ENCODE results near the gene IRF3.

The IRF3 gene

GRCh38 chr19:49657493-49658138 is 8.0 kb downstream of the IRF3 start:
- Histone ChIP-seq H3K36me3 (ENCODE audit: control insufficient read depth, insufficient read depth, low read length) (peaks cover 90% of the 10 kb centered on the region), H3K4me1 (ENCODE audit: control insufficient read depth, insufficient read depth, low read length, poor library complexity, severe bottlenecking) (peaks cover 4% of the 10 kb centered on the region), H3K9me3 (ENCODE audit: control insufficient read depth, low read length) (no peaks in the 10 kb centered on the region), H3K27ac (ENCODE audit: insufficient read depth, low read length, poor library complexity, severe bottlenecking) (no peak overlapping the region), H3K4me3 (ENCODE audit: insufficient read depth, low read depth, low read length, poor library complexity, severe bottlenecking) (no peak overlapping the region), H3K27me3 (replicated peaks; ENCODE audit: control insufficient read depth, insufficient read depth, low read length, poor library complexity, severe bottlenecking) (no peaks in the 10 kb centered on the region)
- no peak for DNase-seq

- no peaks in the 10 kb centered on the region for H3K27me3 ChIP-seq (replicated peaks; ENCODE audit: control insufficient read depth, insufficient read depth, low read length, poor library complexity, severe bottlenecking)
- H3K4me3 ChIP-seq (ENCODE audit: insufficient read depth, low read depth, low read length, poor library complexity, severe bottlenecking) = no peak overlapping the region
- DNase-seq = no peak
- no peaks in the 10 kb centered on the region for H3K4me1 ChIP-seq (ENCODE audit: control insufficient read depth, insufficient read depth, low read length, poor library complexity, severe bottlenecking)
- H3K27ac ChIP-seq (ENCODE audit: insufficient read depth, low read length, poor library complexity, severe bottlenecking) = no peak overlapping the region
- no peaks in the 10 kb centered on the region for H3K9me3 ChIP-seq (ENCODE audit: control insufficient read depth, low read length)
- H3K36me3 ChIP-seq (ENCODE audit: control insufficient read depth, insufficient read depth, low read length) = peaks cover 84% of the 10 kb centered on the region
Observed at GRCh38 chr19:49656456-49657109, 9.1 kb downstream of the IRF3 start.

GRCh38 chr19:49655570-49656455 is 9.8 kb downstream of the IRF3 start:
- Histone ChIP-seq H3K27ac (ENCODE audit: insufficient read depth, low read length, poor library complexity, severe bottlenecking) (no peak overlapping the region), H3K4me3 (ENCODE audit: insufficient read depth, low read depth, low read length, poor library complexity, severe bottlenecking) (no peak overlapping the region), H3K27me3 (replicated peaks; ENCODE audit: control insufficient read depth, insufficient read depth, low read length, poor library complexity, severe bottlenecking) (no peaks in the 10 kb centered on the region), H3K4me1 (ENCODE audit: control insufficient read depth, insufficient read depth, low read length, poor library complexity, severe bottlenecking) (no peaks in the 10 kb centered on the region), H3K36me3 (ENCODE audit: control insufficient read depth, insufficient read depth, low read length) (peaks cover 82% of the 10 kb centered on the region), H3K9me3 (ENCODE audit: control insufficient read depth, low read length) (no peaks in the 10 kb centered on the region)
- no peak for DNase-seq

- H3K9me3 ChIP-seq (ENCODE audit: control insufficient read depth, low read length) = no peaks in the 10 kb centered on the region
- H3K4me1 ChIP-seq (ENCODE audit: control insufficient read depth, insufficient read depth, low read length, poor library complexity, severe bottlenecking) = no peaks in the 10 kb centered on the region
- no peaks in the 10 kb centered on the region for H3K27me3 ChIP-seq (replicated peaks; ENCODE audit: control insufficient read depth, insufficient read depth, low read length, poor library complexity, severe bottlenecking)
- no peak for DNase-seq
- H3K36me3 ChIP-seq (ENCODE audit: control insufficient read depth, insufficient read depth, low read length) = peaks cover 84% of the 10 kb centered on the region
- no peak overlapping the region for H3K4me3 ChIP-seq (ENCODE audit: insufficient read depth, low read depth, low read length, poor library complexity, severe bottlenecking)
- no peak overlapping the region for H3K27ac ChIP-seq (ENCODE audit: insufficient read depth, low read length, poor library complexity, severe bottlenecking)
Observed at GRCh38 chr19:49654581-49654980, 11.1 kb downstream of the IRF3 start.

GRCh38 chr19:49653466-49653806 is 12.2 kb downstream of the IRF3 start:
- DNase-seq = no peak

GRCh38 chr19:49652551-49653465 is 12.8 kb downstream of the IRF3 start:
- Histone ChIP-seq H3K27me3 (replicated peaks; ENCODE audit: control insufficient read depth, insufficient read depth, low read length, poor library complexity, severe bottlenecking) (no peaks in the 10 kb centered on the region), H3K27ac (ENCODE audit: insufficient read depth, low read length, poor library complexity, severe bottlenecking) (no peak overlapping the region), H3K9me3 (ENCODE audit: control insufficient read depth, low read length) (no peaks in the 10 kb centered on the region), H3K36me3 (ENCODE audit: control insufficient read depth, insufficient read depth, low read length) (peaks cover 69% of the 10 kb centered on the region), H3K4me1 (ENCODE audit: control insufficient read depth, insufficient read depth, low read length, poor library complexity, severe bottlenecking) (no peaks in the 10 kb centered on the region), H3K4me3 (ENCODE audit: insufficient read depth, low read depth, low read length, poor library complexity, severe bottlenecking) (no peak overlapping the region)
- no peak for DNase-seq

More at GRCh38 chr19:49653466-49653806, 12.2 kb downstream of the IRF3 start:
- H3K4me1 ChIP-seq (ENCODE audit: control insufficient read depth, insufficient read depth, low read length, poor library complexity, severe bottlenecking) = no peaks in the 10 kb centered on the region
- H3K4me3 ChIP-seq (ENCODE audit: insufficient read depth, low read depth, low read length, poor library complexity, severe bottlenecking) = no peak overlapping the region
- H3K27ac ChIP-seq (ENCODE audit: insufficient read depth, low read length, poor library complexity, severe bottlenecking) = no peak overlapping the region
- no peaks in the 10 kb centered on the region for H3K27me3 ChIP-seq (replicated peaks; ENCODE audit: control insufficient read depth, insufficient read depth, low read length, poor library complexity, severe bottlenecking)
- no peaks in the 10 kb centered on the region for H3K9me3 ChIP-seq (ENCODE audit: control insufficient read depth, low read length)
- peaks cover 75% of the 10 kb centered on the region for H3K36me3 ChIP-seq (ENCODE audit: control insufficient read depth, insufficient read depth, low read length)

- Histone ChIP-seq H3K27ac (ENCODE audit: insufficient read depth, low read length, poor library complexity, severe bottlenecking) (no peak overlapping the region), H3K4me3 (ENCODE audit: insufficient read depth, low read depth, low read length, poor library complexity, severe bottlenecking) (no peak overlapping the region), H3K4me1 (ENCODE audit: control insufficient read depth, insufficient read depth, low read length, poor library complexity, severe bottlenecking) (no peaks in the 10 kb centered on the region), H3K27me3 (replicated peaks; ENCODE audit: control insufficient read depth, insufficient read depth, low read length, poor library complexity, severe bottlenecking) (no peaks in the 10 kb centered on the region), H3K9me3 (ENCODE audit: control insufficient read depth, low read length) (no peaks in the 10 kb centered on the region), H3K36me3 (ENCODE audit: control insufficient read depth, insufficient read depth, low read length) (peaks cover 68% of the 10 kb centered on the region)
- no peak for DNase-seq
Observed at GRCh38 chr19:49651820-49652550, 13.7 kb downstream of the IRF3 start.

- H3K9me3 ChIP-seq (ENCODE audit: control insufficient read depth, low read length) = no peaks in the 10 kb centered on the region
- DNase-seq = no peak
- no peak overlapping the region for H3K27ac ChIP-seq (ENCODE audit: insufficient read depth, low read length, poor library complexity, severe bottlenecking)
- no peaks in the 10 kb centered on the region for H3K27me3 ChIP-seq (replicated peaks; ENCODE audit: control insufficient read depth, insufficient read depth, low read length, poor library complexity, severe bottlenecking)
- H3K4me3 ChIP-seq (ENCODE audit: insufficient read depth, low read depth, low read length, poor library complexity, severe bottlenecking) = no peak overlapping the region
- no peaks in the 10 kb centered on the region for H3K4me1 ChIP-seq (ENCODE audit: control insufficient read depth, insufficient read depth, low read length, poor library complexity, severe bottlenecking)
- peaks cover 68% of the 10 kb centered on the region for H3K36me3 ChIP-seq (ENCODE audit: control insufficient read depth, insufficient read depth, low read length)
Observed at GRCh38 chr19:49651029-49651819, 14.4 kb downstream of the IRF3 start.

Measured in effector memory CD4-positive, alpha-beta T cell (primary cell).